Loucy (cell line): ENCODE results near the gene ULK1.

Experiments
- EZH2phosphoT487 ChIP-seq: fragments of 200-600 bp; IDR thresholded peaks from 2 replicates; pipeline ENCODE4 v1.6.1; 2018; ENCODE audit warnings: antibody characterized with exemption, mild to moderate bottlenecking, moderate library complexity, borderline replicate concordance
- TF ChIP-seq, protein P1 (sequence below): fragments of 200-600 bp; sonication (generic); conservative IDR thresholded peaks from 2 replicates; pipeline ENCODE4 v1.5.1; 2014; ENCODE audit warnings: mild to moderate bottlenecking, antibody characterized with exemption, low read length

DNA sequence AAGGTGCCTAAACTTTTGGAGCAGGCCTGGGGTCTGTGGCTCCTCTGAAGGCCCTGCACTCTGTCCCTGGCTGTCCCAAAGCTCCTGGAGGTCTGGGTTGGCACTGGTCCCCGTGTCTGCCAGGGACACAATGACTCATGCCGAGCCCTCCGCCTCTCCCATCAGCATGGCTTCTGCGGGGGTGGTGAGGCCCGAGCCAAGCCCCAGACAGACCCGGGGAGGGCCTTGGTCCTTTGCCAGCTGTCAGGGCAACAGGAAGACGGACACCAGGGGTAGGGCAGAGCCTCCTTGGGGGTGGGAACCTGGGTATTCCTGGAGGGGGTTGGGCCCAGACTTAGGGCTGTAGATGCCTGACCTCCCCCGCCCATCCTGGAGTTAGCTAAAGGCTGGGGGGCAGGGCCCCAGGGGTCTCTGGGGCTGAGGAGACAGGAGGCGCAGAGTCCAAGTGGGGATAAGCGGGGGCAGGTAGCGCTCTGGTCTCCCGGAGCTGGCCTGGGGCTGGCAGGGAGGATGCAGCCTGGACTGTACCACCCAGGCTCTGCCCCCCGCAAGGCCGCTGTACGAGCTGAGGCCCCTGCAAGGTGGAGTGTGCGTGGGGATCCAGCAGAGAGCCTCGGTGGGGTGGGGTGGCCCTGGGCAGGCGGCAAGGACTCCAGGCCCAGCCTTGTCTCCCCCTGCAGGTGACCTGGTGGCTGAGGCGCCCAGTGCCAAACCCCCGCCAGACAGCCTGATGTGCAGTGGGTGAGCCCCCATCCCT, 18.3 kb downstream of the ULK1 start:
- TF ChIP-seq, protein P1, sequence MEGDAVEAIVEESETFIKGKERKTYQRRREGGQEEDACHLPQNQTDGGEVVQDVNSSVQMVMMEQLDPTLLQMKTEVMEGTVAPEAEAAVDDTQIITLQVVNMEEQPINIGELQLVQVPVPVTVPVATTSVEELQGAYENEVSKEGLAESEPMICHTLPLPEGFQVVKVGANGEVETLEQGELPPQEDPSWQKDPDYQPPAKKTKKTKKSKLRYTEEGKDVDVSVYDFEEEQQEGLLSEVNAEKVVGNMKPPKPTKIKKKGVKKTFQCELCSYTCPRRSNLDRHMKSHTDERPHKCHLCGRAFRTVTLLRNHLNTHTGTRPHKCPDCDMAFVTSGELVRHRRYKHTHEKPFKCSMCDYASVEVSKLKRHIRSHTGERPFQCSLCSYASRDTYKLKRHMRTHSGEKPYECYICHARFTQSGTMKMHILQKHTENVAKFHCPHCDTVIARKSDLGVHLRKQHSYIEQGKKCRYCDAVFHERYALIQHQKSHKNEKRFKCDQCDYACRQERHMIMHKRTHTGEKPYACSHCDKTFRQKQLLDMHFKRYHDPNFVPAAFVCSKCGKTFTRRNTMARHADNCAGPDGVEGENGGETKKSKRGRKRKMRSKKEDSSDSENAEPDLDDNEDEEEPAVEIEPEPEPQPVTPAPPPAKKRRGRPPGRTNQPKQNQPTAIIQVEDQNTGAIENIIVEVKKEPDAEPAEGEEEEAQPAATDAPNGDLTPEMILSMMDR = no peak
- no peak for TF ChIP-seq EZH2phosphoT487
